Tongue (tissue), 2 donors: ENCODE measurements around the gene COMMD6. TPM values are rescaled to one million over a fixed set of nuclear protein-coding genes. Genes with fewer than 3 reads are reported as not detected.
"Not testable (repeated sequence)": the region's sequence is repeated elsewhere in the genome, so short reads cannot be mapped to it uniquely, and the experiment has no call there.

ENCODE experiments used
- DNase-seq: peaks from one replicate; pipeline ENCODE4 v3.0.0-alpha.2; 2015
- total RNA-seq: library from RNA; depleted of rRNA; stranded (reverse); fragments of >200 nt; gene quantifications from one replicate; pipeline ENCODE4 v1.2.3, GENCODE V29; 2014

The COMMD6 gene
- 24.4 TPM for total RNA-seq

DNA sequence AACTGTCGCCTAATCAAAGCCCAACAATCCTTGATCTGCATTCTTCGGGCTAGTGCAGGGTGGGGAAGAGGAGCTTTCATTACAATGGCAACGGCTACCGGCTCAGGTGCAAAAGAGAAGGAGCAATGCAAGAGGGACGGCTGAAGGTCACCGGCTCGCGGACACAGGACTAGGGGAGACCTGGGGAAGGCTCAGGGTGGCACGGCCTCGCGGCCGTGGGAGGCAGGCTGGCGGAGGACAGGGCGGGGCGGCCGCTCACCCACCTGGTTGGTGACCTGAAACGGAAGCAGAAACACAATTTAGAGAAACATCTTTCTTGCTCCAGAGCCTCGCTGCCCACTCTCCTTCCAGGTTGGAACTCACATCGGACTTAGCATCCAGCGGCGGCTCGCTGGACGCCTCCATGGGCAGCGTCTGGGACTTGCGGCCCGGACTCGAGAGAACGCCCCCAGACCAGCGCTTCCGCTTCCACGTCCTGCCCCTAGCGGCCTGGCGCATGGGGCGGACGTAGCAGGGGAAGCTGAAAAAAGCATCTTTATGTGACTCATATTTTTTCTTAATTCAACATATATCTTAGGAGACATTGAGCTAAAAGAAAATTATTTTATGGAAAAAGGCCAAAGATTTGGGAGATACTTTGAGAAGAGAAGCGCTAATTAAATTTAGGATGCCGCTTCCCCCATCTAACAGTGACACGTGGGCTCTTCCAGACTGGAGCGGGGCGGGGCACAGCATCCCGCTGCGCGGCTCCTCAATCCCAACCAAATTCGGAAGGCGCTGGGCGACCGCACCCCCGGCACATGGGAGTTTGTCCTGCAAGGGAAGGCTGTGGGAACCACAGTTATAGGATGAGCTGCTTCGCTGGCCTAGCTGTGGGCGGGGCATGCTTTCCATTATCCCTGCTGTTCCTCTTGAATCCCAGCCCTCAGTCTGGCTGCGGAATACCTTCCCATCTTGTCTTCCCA is at the start of gene COMMD6:
Gene COMMD6 (minus strand): TSS at position 441 of the 965 bp plus-strand sequence. CDS start 36 bp downstream, at position 405.
- peak; percentile 91 for DNase-seq

DNA sequence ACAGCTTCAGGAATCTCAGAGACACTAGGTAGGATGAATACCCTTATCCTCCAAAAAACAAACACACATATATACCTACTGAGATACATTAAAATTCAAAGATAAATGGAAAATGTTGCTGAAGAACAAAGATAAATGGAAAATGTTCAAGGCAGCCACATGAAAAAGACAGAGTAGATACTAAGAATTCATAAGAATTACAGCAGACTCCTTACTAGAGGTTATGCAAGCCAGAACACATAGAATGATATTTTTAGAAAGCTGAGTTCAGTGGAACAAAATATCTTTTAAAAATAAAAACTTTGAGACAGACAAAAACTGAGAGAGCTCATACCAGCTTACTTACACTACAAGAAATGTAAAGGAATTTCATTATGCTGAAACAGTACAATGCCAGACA is 47.5 kb upstream of the COMMD6 start:
- no peak for DNase-seq

DNA sequence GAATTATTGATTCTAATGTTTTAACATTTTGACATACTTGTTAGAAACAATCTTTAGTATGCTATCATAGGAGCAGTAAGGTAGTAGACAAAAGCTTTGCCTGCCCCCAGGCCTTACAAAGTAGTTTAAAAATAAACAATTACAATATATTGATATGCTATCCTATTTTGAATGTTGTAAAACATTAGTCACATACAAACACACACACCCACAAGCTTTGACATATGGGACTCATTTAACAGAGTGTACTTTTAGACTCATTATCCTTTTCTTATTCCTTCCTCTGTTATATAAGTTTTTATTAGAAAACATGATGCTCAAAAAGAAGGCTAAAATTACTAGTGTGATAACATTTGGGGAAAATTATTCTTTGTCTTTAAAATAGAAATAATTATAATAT is 45.5 kb upstream of the COMMD6 start:
- no peak for DNase-seq

DNA sequence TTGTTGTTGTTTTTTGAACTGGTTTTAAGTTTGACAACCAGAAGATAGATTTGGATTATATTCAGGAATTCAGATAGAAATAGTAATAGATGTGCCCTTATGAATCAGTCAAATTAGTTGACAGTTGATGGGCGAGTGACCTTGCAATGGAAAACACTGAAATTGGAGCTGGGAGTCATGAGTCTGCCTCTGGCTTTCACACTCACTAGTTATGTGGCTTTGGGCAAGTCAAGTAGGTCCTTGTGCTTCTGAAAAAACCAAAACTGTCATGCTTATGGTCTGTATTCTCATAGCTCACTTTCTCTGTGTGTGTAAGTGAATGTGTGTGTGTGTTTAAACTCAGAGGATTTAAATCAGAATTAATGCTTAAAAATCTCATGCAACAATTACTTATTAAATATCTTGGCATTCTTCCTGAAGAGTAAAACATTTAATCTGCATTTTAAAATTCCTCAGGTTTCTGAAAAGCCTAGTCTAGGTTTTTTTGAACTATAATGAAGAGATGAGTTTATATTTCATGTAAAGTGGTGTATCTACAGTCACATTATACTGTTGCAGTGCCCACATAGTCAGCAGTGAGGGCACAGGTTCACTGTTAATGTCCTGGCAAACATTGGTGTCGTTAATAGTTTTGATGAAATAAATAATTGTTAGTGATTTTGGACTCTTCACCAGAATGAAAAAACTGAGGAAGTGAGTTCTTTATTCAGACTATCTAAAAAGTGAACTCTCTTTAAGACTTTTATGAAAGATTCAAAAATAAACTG is 44.4 kb upstream of the COMMD6 start:
- no peak for DNase-seq

DNA sequence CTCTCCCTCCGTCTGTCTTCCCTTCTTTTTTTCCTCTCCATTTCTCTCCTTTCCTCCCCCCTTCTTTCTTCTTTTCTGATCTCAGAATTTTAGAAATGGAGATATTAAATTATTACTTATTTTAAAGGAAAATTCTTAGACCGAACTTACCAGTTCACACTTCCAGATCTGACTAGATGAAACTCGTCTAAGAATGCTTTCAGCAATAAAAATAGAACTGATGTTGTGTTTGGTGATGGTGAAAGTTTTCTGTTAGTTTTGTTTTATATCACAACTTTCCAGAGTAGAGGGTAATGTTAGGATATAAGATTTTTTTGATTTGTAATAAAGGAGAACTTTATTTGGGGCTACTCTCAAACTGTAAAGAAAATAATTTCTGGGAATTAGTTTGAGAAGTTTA is 41.9 kb upstream of the COMMD6 start:
- DNase-seq: no peak

DNA sequence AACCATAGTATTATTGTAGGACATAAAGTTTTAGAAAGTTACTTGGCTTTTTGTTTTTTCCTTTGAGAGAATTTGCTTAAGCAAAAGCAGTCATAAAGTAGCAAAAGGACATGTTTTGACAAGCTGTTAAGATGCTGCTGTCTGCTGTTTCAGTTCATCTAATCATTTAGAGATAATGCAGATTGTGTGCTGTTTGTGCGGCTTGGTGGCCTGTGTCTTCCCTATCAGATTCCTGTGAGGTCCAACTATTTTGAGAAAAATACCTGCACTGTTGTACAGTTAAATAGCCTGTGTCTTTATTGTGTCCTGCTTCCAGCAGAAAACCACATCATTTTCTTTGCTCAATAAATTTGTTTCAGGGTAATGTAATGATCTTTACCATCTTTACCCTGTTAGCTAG is 31.9 kb upstream of the COMMD6 start:
- no peak for DNase-seq

DNA sequence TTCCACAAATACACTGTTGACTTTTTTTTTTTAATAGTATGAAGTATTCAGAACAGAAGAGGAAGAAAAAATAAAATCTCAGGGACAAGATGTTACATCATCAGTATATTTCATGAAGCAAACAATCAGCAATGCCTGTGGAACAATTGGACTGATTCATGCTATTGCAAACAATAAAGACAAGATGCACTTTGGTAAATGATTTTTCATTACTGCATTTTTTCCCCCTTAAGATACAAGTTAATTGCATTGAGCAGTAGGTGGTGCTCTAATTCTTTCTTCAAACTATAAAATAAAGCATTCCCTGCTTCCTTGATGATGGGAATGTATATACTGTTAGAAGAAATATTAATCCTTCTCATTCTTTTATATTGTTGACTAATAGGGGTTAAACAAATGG is 29.0 kb upstream of the COMMD6 start:
- DNase-seq: peak; percentile 28

DNA sequence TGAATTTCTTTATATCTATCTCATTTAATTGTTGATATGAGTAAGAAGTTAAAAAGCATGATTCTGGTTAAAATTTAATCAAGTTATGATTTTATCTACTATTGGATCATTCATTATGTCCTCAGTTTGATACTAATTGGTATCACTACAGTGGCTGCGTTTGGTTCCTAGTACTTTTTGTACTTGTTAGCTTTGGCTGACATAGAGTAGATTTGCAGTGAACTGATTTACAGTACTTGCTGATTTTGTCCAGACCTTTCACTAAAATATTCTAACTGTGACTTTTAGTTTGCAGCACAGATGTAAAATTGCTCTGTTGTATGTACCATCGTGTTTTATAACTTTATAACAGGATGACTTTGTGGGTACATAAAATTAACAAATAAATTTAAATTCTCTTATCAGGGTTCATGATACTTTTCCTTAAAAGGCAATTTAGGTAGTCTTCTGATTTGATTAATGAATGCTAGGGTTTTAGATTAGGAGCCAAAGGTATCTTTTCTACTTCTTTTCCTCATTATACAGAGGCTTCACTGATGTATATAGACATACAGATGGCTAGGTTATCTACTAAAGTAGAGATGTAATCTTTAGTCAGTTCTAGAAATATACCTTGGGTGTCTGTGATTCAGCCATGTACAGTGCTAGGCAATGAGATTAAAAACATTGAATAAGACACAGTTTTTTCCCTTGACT is 20.7 kb upstream of the COMMD6 start:
- no peak for DNase-seq

DNA sequence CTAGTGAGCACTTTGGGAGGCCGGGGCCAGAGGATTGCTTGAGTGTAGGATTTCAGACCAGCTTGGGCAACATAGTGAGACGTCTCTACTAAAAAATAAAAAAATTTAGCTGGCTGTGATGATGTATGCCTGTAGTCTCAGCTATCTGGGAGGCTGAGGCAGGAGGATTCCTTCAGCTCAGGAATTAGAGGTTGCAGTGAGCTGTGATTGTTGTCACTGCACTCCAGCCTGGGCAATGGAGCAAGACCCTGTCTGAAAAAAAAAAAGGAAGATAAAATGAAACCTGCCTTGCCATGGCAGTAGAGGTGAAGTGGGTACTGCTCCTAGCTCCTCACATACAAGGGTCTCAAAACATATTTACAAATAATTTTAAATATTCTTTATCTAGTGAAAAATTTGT is 19.3 kb upstream of the COMMD6 start:
- no peak for DNase-seq

DNA sequence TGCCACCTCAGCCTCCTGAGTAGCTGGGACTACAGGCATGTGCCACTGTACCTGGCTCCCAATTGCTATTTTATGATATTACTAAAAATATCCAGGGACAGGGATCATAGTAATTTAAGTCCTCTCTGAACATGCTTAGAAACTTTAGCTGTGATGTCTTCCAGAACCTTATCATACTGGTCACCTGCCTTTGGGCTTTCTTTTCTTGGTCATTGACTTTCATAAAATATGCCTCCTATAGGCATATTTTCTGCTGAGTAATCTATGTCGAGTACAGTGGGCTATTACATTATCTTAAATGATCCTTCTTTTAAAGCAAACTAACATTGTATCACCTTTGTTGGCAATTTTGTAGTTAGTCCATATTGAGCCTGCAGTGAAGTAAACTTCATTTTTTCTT is 18.2 kb upstream of the COMMD6 start:
- DNase-seq: no peak

DNA sequence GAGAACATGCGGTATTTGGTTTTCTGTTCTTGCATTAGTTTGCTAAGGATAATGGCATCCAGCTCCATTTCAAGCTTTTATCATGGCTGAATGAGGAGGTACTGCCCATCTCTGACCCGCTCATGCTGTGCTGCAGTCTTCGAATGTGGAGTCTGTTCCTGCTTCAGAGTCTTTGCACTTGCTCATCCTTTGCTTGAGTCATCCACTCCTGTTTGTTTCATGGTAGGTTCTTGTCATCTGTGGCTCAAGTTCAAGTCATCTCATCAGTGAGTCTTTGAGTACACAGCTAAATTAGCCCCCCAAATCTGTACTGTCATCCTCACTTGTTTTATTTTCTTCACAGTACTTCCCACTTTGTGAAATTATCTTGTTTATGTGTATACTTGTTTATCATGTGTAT is 17.3 kb upstream of the COMMD6 start:
- DNase-seq: no peak

DNA sequence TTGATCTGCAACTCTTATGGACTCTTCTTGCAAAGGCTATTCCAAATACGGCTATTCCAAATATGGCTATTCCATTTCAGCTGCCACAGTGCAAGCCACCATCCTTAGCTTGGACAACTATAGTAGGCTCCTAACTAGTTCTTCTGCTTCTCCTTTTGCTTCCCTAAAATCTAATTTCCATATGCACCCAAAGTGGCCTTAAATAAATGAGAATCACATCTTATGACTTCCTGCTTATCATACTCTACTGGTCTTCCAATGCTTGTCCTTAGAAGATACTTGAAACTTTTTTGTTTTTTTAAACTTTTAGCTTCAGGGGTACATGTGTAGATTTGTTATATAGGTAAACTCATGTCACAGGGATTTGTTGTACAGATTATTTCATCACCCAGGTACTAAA is 16.8 kb upstream of the COMMD6 start:
- DNase-seq: no peak

DNA sequence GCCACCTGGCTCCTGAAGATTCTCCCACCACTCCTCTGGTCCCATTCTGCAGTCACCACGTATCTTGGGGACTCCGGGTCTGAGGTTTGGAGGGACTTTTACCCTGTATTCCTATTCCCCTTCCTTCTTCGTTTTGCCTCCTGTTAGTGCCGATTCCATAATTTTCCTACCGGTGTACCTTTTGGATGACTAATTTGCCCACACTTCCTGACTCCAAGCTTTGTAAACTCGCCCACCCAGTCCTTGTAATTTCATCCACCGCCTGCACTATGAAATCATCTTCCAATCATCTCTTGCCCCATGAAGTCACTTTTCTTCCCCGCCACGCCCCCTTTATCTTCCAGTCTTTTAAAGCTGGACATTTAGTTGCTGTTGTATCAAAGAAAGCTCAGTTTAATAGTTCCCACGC is 12.5 kb upstream of the COMMD6 start:
- DNase-seq: peak; percentile 67

DNA sequence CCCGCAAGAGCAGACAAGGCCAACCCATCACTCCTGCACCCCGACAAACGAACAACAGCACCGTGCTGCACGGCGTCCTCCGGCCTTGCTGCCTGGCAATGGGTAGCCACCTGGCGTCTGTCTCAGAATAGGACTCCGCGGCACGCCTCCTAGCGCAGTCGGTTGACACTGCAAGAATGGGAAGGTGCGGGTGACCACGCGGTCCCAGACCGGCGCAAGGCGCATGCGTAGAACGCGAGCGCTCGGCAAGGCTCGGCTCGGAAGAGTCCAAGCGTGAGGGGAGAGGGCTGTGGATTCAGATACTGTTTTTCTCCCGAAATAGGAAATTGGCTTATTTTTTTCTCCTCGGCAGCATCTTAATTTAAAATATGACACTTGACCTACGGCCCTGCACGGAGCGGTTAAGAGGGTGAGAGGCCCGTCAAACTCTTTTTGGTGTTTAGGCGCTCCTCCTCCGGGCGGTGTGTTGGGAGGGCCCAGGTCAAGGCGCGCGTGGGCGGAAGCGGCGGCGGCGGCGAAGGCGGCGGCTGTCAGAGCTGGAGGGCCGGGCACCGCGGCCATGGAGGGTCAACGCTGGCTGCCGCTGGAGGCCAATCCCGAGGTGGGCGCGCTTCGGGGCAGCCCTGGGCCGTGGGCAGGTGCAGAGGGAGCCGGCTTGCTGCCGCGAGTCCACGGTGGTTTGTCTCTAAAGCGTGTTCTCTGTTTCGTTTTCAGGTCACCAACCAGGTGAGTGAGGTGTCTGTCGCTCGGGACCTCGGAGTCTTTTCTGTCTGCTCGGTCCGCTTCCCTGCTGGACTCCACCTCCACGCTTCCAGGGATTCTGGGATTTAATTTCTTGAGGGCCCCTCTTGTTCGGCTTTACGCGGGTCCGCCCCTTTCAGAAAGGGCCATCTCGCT is 11.9 kb upstream of the COMMD6 start, which contains the start of gene UCHL3:
Gene UCHL3 (plus strand): TSS at position 530 of the 897 bp plus-strand sequence. CDS start 30 bp downstream, at position 560.
- DNase-seq: peak; percentile 98

DNA sequence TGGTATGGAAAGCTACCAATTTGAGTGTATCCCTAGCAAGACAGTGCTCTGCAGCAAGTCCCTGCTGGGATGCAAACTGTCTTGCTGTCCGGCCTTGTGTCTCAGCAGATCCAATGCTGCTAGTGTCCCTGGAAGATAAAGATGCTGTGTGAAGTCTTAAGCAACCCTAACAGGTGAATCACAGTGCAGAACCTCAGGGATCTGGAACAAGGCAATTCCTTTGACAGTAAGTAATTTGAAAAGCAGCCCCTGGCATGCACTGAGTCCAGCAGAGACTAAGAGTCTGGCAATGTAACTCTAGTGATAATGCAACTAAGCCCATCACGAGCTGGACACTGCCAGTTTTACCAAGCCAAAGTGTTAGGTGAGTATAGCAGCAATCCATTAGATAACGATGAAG is 10.3 kb upstream of the COMMD6 start:
- DNase-seq: no peak

DNA sequence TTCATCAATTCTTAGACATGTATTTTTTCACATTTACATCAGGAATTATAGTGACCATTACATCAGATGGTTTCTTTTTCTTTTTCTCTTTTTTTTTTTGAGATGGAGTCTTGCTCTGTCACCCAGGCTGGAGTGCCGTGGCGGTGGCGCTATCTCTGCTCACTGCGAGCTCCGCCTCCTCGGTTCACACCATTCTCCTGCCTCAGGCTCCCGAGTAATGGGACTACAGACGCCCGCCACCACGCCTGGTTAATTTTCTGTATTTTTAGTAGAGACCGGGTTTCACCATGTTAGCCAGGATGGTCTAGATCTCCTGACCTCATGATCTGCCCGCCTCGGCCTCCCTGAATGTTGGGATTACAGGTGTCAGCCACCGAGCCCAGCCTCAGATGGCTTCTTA is 7.7 kb upstream of the COMMD6 start:
- not testable (repeated sequence) for DNase-seq

DNA sequence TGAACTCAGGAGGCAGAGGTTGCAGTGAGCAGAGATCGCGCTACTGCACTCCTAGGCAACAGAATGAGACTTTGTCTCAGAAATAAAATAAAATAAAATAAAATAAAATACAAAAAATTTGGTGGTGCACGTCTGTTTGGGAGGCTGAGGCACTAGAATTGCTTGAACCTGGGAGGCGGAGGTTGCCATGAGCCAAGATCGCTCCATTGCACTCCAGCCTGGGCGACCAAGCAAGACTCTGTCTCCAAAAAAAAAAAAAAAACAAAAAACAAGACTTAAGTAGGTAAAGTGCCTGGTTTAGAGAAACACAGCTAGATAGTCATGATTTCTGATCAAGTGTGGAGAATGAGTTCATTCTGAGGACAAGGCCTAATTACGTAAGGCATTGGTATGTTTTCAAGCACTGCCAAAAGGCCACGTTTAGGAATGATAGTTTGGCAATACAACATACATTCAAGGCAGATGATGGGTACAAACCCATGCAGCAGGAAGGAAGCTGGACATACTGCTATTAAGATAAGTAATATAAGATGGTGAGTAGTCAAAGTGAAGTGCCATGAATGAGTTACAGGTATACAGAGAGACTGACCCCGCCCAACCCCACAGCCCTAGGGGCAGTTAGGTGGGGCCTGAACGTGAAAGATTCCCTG is 7.2 kb upstream of the COMMD6 start:
- DNase-seq: no peak

DNA sequence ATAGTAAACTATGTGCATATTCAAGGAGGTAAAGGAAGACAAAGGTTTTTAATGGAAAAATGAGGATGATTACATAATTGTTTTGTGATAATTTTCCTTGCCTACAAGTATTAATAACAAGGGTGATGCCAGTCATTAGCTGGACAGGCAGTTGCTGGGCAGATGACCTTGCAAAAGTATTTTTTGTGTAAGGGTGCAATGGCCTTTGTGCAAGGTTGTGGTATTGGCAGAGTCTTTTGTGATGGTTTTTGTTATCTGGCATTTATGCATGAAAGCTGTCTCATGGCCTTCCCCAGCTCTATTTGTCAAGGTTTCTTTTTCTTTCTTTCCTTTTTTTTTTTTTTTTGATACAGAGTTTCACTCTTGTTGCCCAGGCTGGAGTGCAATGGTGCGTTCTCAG is 4.3 kb upstream of the COMMD6 start:
- no peak for DNase-seq

DNA sequence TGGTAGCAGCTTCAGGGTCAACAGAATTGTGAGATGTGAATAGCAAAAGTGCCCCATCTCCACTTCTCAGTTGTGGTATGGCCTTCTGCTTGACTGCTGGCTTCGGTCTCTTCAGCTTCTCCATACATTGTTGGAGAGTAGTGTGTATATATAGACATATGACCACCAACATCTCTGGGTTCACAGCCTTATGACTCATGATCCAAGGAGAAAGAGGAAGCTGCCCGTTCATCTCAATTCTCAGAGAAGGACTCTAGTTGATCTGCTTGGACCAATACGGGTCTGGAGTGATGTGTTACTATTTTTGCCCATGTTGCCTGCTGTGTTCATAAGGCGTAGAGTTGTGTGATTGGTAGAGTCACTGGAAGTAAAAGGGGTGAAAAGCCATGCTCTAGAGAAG is 3.6 kb upstream of the COMMD6 start:
- no peak for DNase-seq

DNA sequence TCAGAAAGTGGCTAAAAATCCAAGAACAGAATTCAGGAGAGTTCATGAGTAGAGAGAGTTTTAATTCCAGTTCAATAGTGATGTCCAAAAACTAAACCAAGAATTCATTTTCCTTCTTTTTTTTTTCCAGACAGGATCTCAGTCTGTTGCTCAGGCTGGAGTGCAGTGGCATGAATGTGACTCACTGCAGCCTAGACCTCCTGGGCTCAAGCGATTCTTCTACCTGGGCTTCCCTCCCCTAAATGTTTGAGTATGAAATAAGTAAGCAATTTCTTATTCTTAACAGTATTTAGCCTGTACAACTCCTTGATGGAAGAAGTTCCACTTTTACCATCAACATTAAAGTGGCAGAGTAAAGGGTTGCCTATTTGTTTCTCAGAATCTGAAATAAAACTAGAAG is 3.8 kb downstream of the COMMD6 start:
- no peak for DNase-seq

DNA sequence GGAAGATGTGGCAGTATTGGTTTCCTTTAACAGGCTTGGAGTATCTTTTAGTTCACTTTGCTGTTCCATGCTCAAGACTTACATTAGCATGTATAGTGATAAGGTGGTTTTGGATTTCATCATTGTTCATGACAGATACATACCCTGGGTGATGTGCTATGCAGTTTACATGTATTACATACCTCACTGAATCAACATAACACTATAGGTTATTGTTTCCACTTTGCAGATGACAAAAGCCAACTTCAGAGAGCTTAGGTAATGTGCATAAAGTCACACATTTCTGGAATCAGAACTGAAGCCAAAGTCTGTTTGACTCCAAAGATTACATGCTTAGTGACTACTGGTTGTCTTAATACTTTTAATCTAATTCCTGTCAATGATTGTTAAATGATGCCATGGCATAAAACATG is 7.1 kb downstream of the COMMD6 start:
- DNase-seq: no peak
